Aorta (tissue), 5 donors: ENCODE measurements around the gene MLLT6. TPM values are rescaled to one million over a fixed set of nuclear protein-coding genes. Genes with fewer than 3 reads are reported as not detected.
"Not testable (repeated sequence)": the region's sequence is repeated elsewhere in the genome, so short reads cannot be mapped to it uniquely, and the experiment has no call there.

Experiments
- ATAC-seq: fragments of 200-7000 bp; cut with Tn5 transposase; one replicate; pipeline ENCODE4 v1.9.1; 2022; ENCODE audit warnings: moderate library complexity; ENCODE audit not compliant: low FRiP score
- DNase-seq, 2 donors: peaks; one replicate each; pipeline ENCODE4 v3.0.0-alpha.2; 2020
- H3K27ac ChIP-seq, 2 donors: one replicate each; pipeline ENCODE4 v1.5.1; 2013; ENCODE audit warnings: low read length in 2 of 2, mild to moderate bottlenecking in 2 of 2, moderate library complexity in 2 of 2, control low read depth in 1 of 2, inconsistent platforms in 1 of 2, low read depth in 1 of 2
- H3K27me3 ChIP-seq, 2 donors: one replicate each; pipeline ENCODE4 v1.6.1; 2013; ENCODE audit warnings: control low read depth in 1 of 2, low read length in 1 of 2, mild to moderate bottlenecking in 1 of 2, moderate library complexity in 1 of 2; ENCODE audit not compliant: insufficient read depth in 2 of 2, control insufficient read depth in 1 of 2
- H3K36me3 ChIP-seq, 2 donors: one replicate each; pipeline ENCODE4 v1.6.1; 2013; ENCODE audit warnings: control low read depth in 1 of 2, low read length in 1 of 2, mild to moderate bottlenecking in 1 of 2; ENCODE audit not compliant: insufficient read depth in 2 of 2, control insufficient read depth in 1 of 2
- H3K4me1 ChIP-seq, 2 donors: one replicate each; pipeline ENCODE4 v1.6.1; 2013; ENCODE audit warnings: low read length in 2 of 2, control low read depth in 1 of 2, mild to moderate bottlenecking in 1 of 2, moderate library complexity in 1 of 2; ENCODE audit not compliant: insufficient read depth in 2 of 2, control insufficient read depth in 1 of 2
- H3K4me3 ChIP-seq, 2 donors: one replicate each; pipeline ENCODE4 v1.5.1; 2013; ENCODE audit warnings: low read length in 2 of 2, control low read depth in 1 of 2, mild to moderate bottlenecking in 1 of 2
- H3K9me3 ChIP-seq: one replicate; pipeline ENCODE4 v1.6.1; 2013; ENCODE audit warnings: mild to moderate bottlenecking, low read length; ENCODE audit not compliant: control insufficient read depth
- WGBS, 2 donors: extraction: QIAGEN DNeasy Blood & Tissue Kit; methylation state at CpG; one replicate each; pipeline ENCODE4 v1.1.7; 2013; 5-methylcytosine and 5-hydroxymethylcytosine counted together
- intact Hi-C, 2 donors: fragments of 100-400 bp; cut with DNase I; formaldehyde crosslinking; loops; one replicate each; pipeline versions ENCODE4 v1.14.2 to v1.15.0; 2022
- polyA plus RNA-seq, 2 donors: library from polyadenylated mRNA; stranded (reverse); fragments of 200-250 nt; gene quantifications; one replicate each; pipeline ENCODE4 v1.2.3, GENCODE V29; 2013
- total RNA-seq, 2 donors: library from RNA; stranded (reverse); fragmentation: NEBNext Ultra II Directional; extraction: Animal tissue kit (Norgen Biotek cat#: 25700); gene quantifications; one replicate each; pipeline ENCODE4 v1.2.1, GENCODE V29; 2021
- donor health status: healthy with polysubstance abuse.
- donor health status: Bipolar disorder and iron deficiency.
- donor health status: DM: no; HTN: no; CAD: no.
- donor health status: DM: no; HTN: no; CAD: no.
- donor health status: DM: yes; HTN: yes; CAD: no.

Gene MLLT6
- total and polyA plus RNA-seq, 4 donors: 28.7 to 195 (median 97.1) TPM

GRCh38 chr17:38719289-38719942 is 14.3 kb downstream of the MLLT6 start:
- 82 to 84% methylated on average over 24 to 29 of the region's 29 CpGs for WGBS, 2 donors
- no peak overlapping the region for H3K27ac ChIP-seq

GRCh38 chr17:38719943-38720641 is 15.0 kb downstream of the MLLT6 start:
- Histone ChIP-seq H3K27me3 (no peaks in the 10 kb centered on the region), H3K9me3 (no peaks in the 10 kb centered on the region), H3K4me1 (no peaks in the 10 kb centered on the region), H3K27ac (no peak overlapping the region), H3K36me3 (peaks cover 0 to 6% of the 10 kb centered on the region in 2 donors), H3K4me3 (no peak overlapping the region)
- intact Hi-C loops: no loop called here
- 67 to 71% methylated on average over 39 of the region's 39 CpGs for WGBS, 2 donors
- no peak for DNase-seq
- ATAC-seq: peak; percentile 30

More at GRCh38 chr17:38719289-38719942, 14.3 kb downstream of the MLLT6 start:
- DNase-seq (no peak), ATAC-seq (peak; percentile 17)
- H3K27me3 ChIP-seq: no peaks in the 10 kb centered on the region
- peaks cover 0 to 6% of the 10 kb centered on the region in 2 donors for H3K36me3 ChIP-seq
- intact Hi-C loops: no loop called here
- no peak overlapping the region for H3K4me3 ChIP-seq
- H3K4me1 ChIP-seq: no peaks in the 10 kb centered on the region
- no peaks in the 10 kb centered on the region for H3K9me3 ChIP-seq

GRCh38 chr17:38720941-38721340 is 15.9 kb downstream of the MLLT6 start:
- H3K27ac ChIP-seq: no peak overlapping the region
- no peak for ATAC-seq

GRCh38 chr17:38721802-38722201 is 16.7 kb downstream of the MLLT6 start:
- no peak overlapping the region for H3K4me3 ChIP-seq
- H3K27ac ChIP-seq: no peak overlapping the region
- no peaks in the 10 kb centered on the region for H3K27me3 ChIP-seq
- H3K4me1 ChIP-seq: no peaks in the 10 kb centered on the region
- H3K9me3 ChIP-seq: no peaks in the 10 kb centered on the region
- ATAC-seq (no peak), DNase-seq (no peak)
- H3K36me3 ChIP-seq: peaks cover 0 to 2% of the 10 kb centered on the region in 2 donors
- intact Hi-C loops: no loop called here
- 91 to 95% methylated on average over 10 to 16 of the region's 16 CpGs for WGBS, 2 donors

More at GRCh38 chr17:38720941-38721340, 15.9 kb downstream of the MLLT6 start:
- Histone ChIP-seq H3K4me1 (no peaks in the 10 kb centered on the region), H3K27me3 (no peaks in the 10 kb centered on the region), H3K4me3 (no peak overlapping the region), H3K36me3 (peaks cover 0 to 2% of the 10 kb centered on the region in 2 donors), H3K9me3 (no peaks in the 10 kb centered on the region)
- DNase-seq: no peak
- intact Hi-C loops: no loop called here
- 88 to 92% methylated on average over 6 of the region's 6 CpGs for WGBS, 2 donors

- H3K27me3 ChIP-seq: no peaks in the 10 kb centered on the region
- 47 to 53% methylated on average over 16 of the region's 16 CpGs for WGBS, 2 donors
- intact Hi-C loops: no loop called here
- peak in 1 of 2 donors; percentile 80 for DNase-seq
- no peak overlapping the region for H3K4me3 ChIP-seq
- peaks cover 0 to 2% of the 10 kb centered on the region in 2 donors for H3K36me3 ChIP-seq
- H3K9me3 ChIP-seq: no peaks in the 10 kb centered on the region
- H3K4me1 ChIP-seq: no peaks in the 10 kb centered on the region
- no peak for ATAC-seq
- no peak overlapping the region for H3K27ac ChIP-seq
Observed at GRCh38 chr17:38724337-38724988, 19.4 kb downstream of the MLLT6 start.

GRCh38 chr17:38725066-38725465 is 20.0 kb downstream of the MLLT6 start:
- Histone ChIP-seq H3K4me1 (no peaks in the 10 kb centered on the region), H3K4me3 (no peak overlapping the region), H3K27me3 (no peaks in the 10 kb centered on the region), H3K36me3 (peaks cover 0 to 2% of the 10 kb centered on the region in 2 donors), H3K9me3 (no peaks in the 10 kb centered on the region), H3K27ac (no peak overlapping the region)
- ATAC-seq (no peak), DNase-seq (no peak)
- intact Hi-C loops: no loop called here
- WGBS, 2 donors: 58 to 70% methylated on average over 10 of the region's 10 CpGs

GRCh38 chr17:38726145-38726544 is 21.1 kb downstream of the MLLT6 start:
- H3K36me3 ChIP-seq, H3K9me3 ChIP-seq, H3K27me3 ChIP-seq, ATAC-seq, intact Hi-C loops, H3K4me1 ChIP-seq, DNase-seq, H3K27ac ChIP-seq, H3K4me3 ChIP-seq: not testable (repeated sequence)
- 79 to 83% methylated on average over 7 to 8 of the region's 8 CpGs for WGBS, 2 donors

- Histone ChIP-seq H3K4me1 (no peaks in the 10 kb centered on the region), H3K27me3 (no peaks in the 10 kb centered on the region), H3K9me3 (no peaks in the 10 kb centered on the region), H3K36me3 (no peaks in the 10 kb centered on the region), H3K27ac (no peak overlapping the region), H3K4me3 (no peak overlapping the region)
- intact Hi-C loops: loop anchor here in 1 of 2 donors (2.0 kb wide), 1 partner anchor 21 kb away; no protein-coding TSS in a partner anchor
- DNase-seq (no peak), ATAC-seq (no peak)
- 89 to 90% methylated on average over 5 of the region's 5 CpGs for WGBS, 2 donors
Observed at GRCh38 chr17:38727736-38728135, 22.7 kb downstream of the MLLT6 start.
